KMS-11 (cell line): ENCODE data around the gene DDX18.

Experiments used
- H2AFZ ChIP-seq: fragments of 200-600 bp; sonication (generic); 2 replicates; pipeline ENCODE4 v1.6.1; 2016; ENCODE audit warnings: antibody characterized with exemption, mixed run types, low read depth
- H3K27ac ChIP-seq: fragments of 200-600 bp; sonication (generic); 2 replicates; pipeline ENCODE4 v1.6.1; 2016; ENCODE audit warnings: mild to moderate bottlenecking, mixed run types
- H3K27me3 ChIP-seq: fragments of 200-600 bp; sonication (generic); 2 replicates; pipeline ENCODE4 v1.6.1; 2017; ENCODE audit warnings: mild to moderate bottlenecking, low read depth, mixed run types, moderate library complexity; ENCODE audit not compliant: insufficient read depth
- H3K36me3 ChIP-seq: fragments of 200-600 bp; sonication (generic); 2 replicates; pipeline ENCODE4 v1.6.1; 2017; ENCODE audit warnings: mild to moderate bottlenecking, mixed run types; ENCODE audit not compliant: insufficient read depth
- H3K4me1 ChIP-seq: fragments of 200-600 bp; sonication (generic); 2 replicates; pipeline ENCODE4 v1.6.1; 2016; ENCODE audit warnings: mild to moderate bottlenecking, low read depth, mixed run types; ENCODE audit not compliant: poor library complexity, severe bottlenecking
- H3K4me2 ChIP-seq: fragments of 200-600 bp; sonication (generic); 2 replicates; pipeline ENCODE4 v1.7.0; 2016; ENCODE audit warnings: mild to moderate bottlenecking, mixed run types
- H3K4me3 ChIP-seq: fragments of 200-600 bp; sonication (generic); IDR thresholded peaks from 2 replicates; pipeline ENCODE4 v1.6.1; 2017; ENCODE audit warnings: low read depth, low read length, mixed read lengths; ENCODE audit not compliant: insufficient read depth
- H3K79me2 ChIP-seq: fragments of 200-600 bp; sonication (generic); 2 replicates; pipeline ENCODE4 v1.6.1; 2016; ENCODE audit warnings: low read depth, mixed run types; ENCODE audit not compliant: insufficient read depth
- H3K9ac ChIP-seq: fragments of 200-600 bp; sonication (generic); 2 replicates; pipeline ENCODE4 v1.6.1; 2016; ENCODE audit warnings: mild to moderate bottlenecking, mixed run types
- H4K20me1 ChIP-seq: fragments of 200-600 bp; sonication (generic); 2 replicates; pipeline ENCODE4 v1.6.1; 2016; ENCODE audit warnings: mild to moderate bottlenecking, mixed run types; ENCODE audit not compliant: insufficient read depth
- TF ChIP-seq, protein P1 (sequence below): fragments of 200-600 bp; sonication (generic); conservative IDR thresholded peaks from 2 replicates; pipeline ENCODE4 v1.6.1; 2017; ENCODE audit warnings: low read depth, mild to moderate bottlenecking, antibody characterized with exemption, low read length, moderate library complexity, mixed read lengths

The DDX18 gene

DNA sequence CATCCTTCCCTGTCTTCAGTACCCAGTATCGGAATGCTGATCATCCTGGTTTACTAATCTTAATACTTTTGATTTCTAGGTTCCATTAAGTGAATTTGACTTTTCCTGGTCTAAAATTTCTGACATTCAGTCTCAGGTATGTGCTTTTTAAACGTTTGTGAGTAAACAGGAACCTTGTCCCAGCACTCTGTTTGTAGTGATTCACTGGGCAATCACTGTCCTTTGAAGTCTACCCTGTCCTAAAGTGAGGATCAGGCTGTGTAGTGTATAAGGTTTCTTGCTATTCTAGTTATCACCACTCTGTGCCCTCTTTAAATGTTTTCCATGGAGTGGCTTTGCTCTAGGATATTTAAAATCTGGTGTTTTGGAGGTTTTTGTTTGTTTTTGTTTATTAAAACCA lies 14.4 kb downstream of the DDX18 start:
- H3K27me3 ChIP-seq, result no peaks in the 10 kb centered on the region
- no peak overlapping the region for H2AFZ ChIP-seq
- no peak overlapping the region for H3K4me2 ChIP-seq
- H3K9ac ChIP-seq, result no peak overlapping the region
- no peak overlapping the region for H3K4me3 ChIP-seq
- no peaks in the 10 kb centered on the region for H4K20me1 ChIP-seq
- peaks cover 5% of the 10 kb centered on the region; the same call in 1 of the 2 replicates for H3K36me3 ChIP-seq
- no peaks in the 10 kb centered on the region for H3K79me2 ChIP-seq
- H3K4me1 ChIP-seq, result no peaks in the 10 kb centered on the region
- H3K27ac ChIP-seq, result no peak overlapping the region
- TF ChIP-seq, protein P1, sequence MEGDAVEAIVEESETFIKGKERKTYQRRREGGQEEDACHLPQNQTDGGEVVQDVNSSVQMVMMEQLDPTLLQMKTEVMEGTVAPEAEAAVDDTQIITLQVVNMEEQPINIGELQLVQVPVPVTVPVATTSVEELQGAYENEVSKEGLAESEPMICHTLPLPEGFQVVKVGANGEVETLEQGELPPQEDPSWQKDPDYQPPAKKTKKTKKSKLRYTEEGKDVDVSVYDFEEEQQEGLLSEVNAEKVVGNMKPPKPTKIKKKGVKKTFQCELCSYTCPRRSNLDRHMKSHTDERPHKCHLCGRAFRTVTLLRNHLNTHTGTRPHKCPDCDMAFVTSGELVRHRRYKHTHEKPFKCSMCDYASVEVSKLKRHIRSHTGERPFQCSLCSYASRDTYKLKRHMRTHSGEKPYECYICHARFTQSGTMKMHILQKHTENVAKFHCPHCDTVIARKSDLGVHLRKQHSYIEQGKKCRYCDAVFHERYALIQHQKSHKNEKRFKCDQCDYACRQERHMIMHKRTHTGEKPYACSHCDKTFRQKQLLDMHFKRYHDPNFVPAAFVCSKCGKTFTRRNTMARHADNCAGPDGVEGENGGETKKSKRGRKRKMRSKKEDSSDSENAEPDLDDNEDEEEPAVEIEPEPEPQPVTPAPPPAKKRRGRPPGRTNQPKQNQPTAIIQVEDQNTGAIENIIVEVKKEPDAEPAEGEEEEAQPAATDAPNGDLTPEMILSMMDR, result no peak

- TF ChIP-seq, protein P1, result no peak
- no peak overlapping the region for H2AFZ ChIP-seq
- no peak overlapping the region for H3K27ac ChIP-seq
- H3K9ac ChIP-seq, result no peak overlapping the region
- H4K20me1 ChIP-seq, result no peaks in the 10 kb centered on the region
- no peaks in the 10 kb centered on the region for H3K4me1 ChIP-seq
- 0 out of 2 replicates have a peak, but pooled peaks cover 5% of the 10 kb centered on the region for H3K36me3 ChIP-seq
- no peaks in the 10 kb centered on the region for H3K79me2 ChIP-seq
- H3K4me2 ChIP-seq, result no peak overlapping the region
- H3K4me3 ChIP-seq, result no peak overlapping the region
- no peaks in the 10 kb centered on the region for H3K27me3 ChIP-seq
Measured at GRCh38 chr2:117832332-117832731, 17.8 kb downstream of the DDX18 start.

- Histone ChIP-seq H3K36me3 (0 out of 2 replicates have a peak, but pooled peaks cover 5% of the 10 kb centered on the region), H3K79me2 (no peaks in the 10 kb centered on the region), H3K27me3 (no peaks in the 10 kb centered on the region), H2AFZ (no peak overlapping the region), H3K27ac (no peak overlapping the region), H4K20me1 (no peaks in the 10 kb centered on the region), H3K4me2 (no peak overlapping the region), H3K4me1 (no peaks in the 10 kb centered on the region), H3K4me3 (no peak overlapping the region), H3K9ac (no peak overlapping the region)
- TF ChIP-seq, protein P1, result no peak
Measured at GRCh38 chr2:117832905-117833613, 18.6 kb downstream of the DDX18 start.

GRCh38 chr2:117833911-117834310 lies 19.4 kb downstream of the DDX18 start:
- Histone ChIP-seq H3K27ac (no peak overlapping the region), H3K79me2 (no peaks in the 10 kb centered on the region), H3K27me3 (no peaks in the 10 kb centered on the region), H3K4me2 (no peak overlapping the region), H3K9ac (no peak overlapping the region), H4K20me1 (no peaks in the 10 kb centered on the region), H3K36me3 (0 out of 2 replicates have a peak, but pooled peaks cover 4% of the 10 kb centered on the region), H2AFZ (no peak overlapping the region), H3K4me1 (no peaks in the 10 kb centered on the region), H3K4me3 (no peak overlapping the region)
- TF ChIP-seq, protein P1, result no peak
